Gastrocnemius medialis (tissue), 4 donors: ENCODE results near the gene CCL15. TPM values are rescaled to one million over a fixed set of nuclear protein-coding genes. Genes with fewer than 3 reads are reported as not detected.

Experiments
- ATAC-seq, 2 donors: fragments of 150-250 bp; one replicate each; pipeline ENCODE4 v1.9.1; 2016
- DNase-seq, 2 donors: peaks; one replicate each; pipeline ENCODE4 v3.0.0-alpha.2; 2019
- H3K27ac ChIP-seq, 4 donors: fragments of 200-600 bp; sonication (generic); 1 replicate in 1 of 4; 2 replicates in 3 of 4; pipeline ENCODE4 v1.5.1; 2016 to 2018; ENCODE audit warnings: mild to moderate bottlenecking in 2 of 4, moderate library complexity in 1 of 4
- H3K27me3 ChIP-seq, 3 donors: fragments of 200-600 bp; sonication (generic) in 2 of 3; 1 replicate in 1 of 3; 2 replicates in 2 of 3; pipeline versions ENCODE4 v1.5.1 to v1.6.0; 2016 to 2019; ENCODE audit warnings: mild to moderate bottlenecking in 1 of 3, moderate library complexity in 1 of 3
- H3K36me3 ChIP-seq, 2 donors: fragments of 200-600 bp; sonication (generic) in 1 of 2; one replicate each; pipeline ENCODE4 v1.5.1; 2017 to 2018
- H3K4me1 ChIP-seq, 2 donors: fragments of 200-600 bp; sonication (generic) in 1 of 2; one replicate each; pipeline ENCODE4 v1.5.1; 2016 to 2017; ENCODE audit warnings: mild to moderate bottlenecking in 2 of 2
- H3K4me3 ChIP-seq, 4 donors: fragments of 200-600 bp; sonication (generic) in 3 of 4; 1 replicate in 1 of 4; 2 replicates in 3 of 4; pipeline ENCODE4 v1.5.1; 2016 to 2019; ENCODE audit warnings: mild to moderate bottlenecking in 2 of 4
- H3K9me3 ChIP-seq, 3 donors: fragments of 200-600 bp; sonication (generic) in 2 of 3; 1 replicate in 1 of 3; 2 replicates in 2 of 3; pipeline ENCODE4 v1.5.1; 2016 to 2019
- CTCF ChIP-seq, 5 experiments: fragments of 450-650 bp in 3 of 5; fragments of 200-600 bp in 2 of 5; sonication (generic) in 2 of 5; IDR thresholded peaks in 4 of 5; conservative IDR thresholded peaks in 1 of 5; 1 replicate in 4 of 5; 2 replicates in 1 of 5; pipeline ENCODE4 v1.5.1; 2016 to 2019; ENCODE audit warnings: antibody characterized with exemption in 5 of 5, mild to moderate bottlenecking in 3 of 5, moderate library complexity in 3 of 5
- POLR2A ChIP-seq, 2 donors: fragments of 450-650 bp; IDR thresholded peaks; one replicate each; pipeline ENCODE4 v1.6.1; 2017; ENCODE audit warnings: antibody characterized with exemption in 2 of 2, mild to moderate bottlenecking in 2 of 2, moderate library complexity in 2 of 2
- in situ Hi-C, 4 donors: fragments of 200-750 bp; cut with MboI; loops; one replicate each; pipeline versions ENCODE4 v1.15.0 to v1.8.0; 2017; ENCODE audit warnings: low sequenced_read_pairs in 4 of 4
- intact Hi-C: fragments of 100-400 bp; cut with DNase I; formaldehyde crosslinking; loops from one replicate; pipeline ENCODE4 v1.15.1; 2023; ENCODE audit warnings: low total_unique reads
- total RNA-seq, 4 donors: library from RNA; depleted of rRNA; stranded (reverse); fragments of >200 nt; gene quantifications; one replicate each; pipeline versions ENCODE4 v1.1.0 to v1.2.3, GENCODE V29; 2016

CCL15 gene
- total RNA-seq, 4 donors from 2014 or later: not detected

GRCh38 chr17:35988164-35988563, 13.2 kb downstream of the CCL15 start:
- no peaks in the 10 kb centered on the region for H3K9me3 ChIP-seq
- no peak overlapping the region for H3K27ac ChIP-seq
- in situ Hi-C loops: loop anchor here in 1 of 4 donors (25.0 kb wide), 1 partner anchor 149 kb away; no protein-coding TSS in a partner anchor
- intact Hi-C loops: no loop called here
- no peak overlapping the region for H3K4me3 ChIP-seq
- H3K36me3 ChIP-seq: no peaks in the 10 kb centered on the region
- TF ChIP-seq POLR2A (IDR thresholded peaks at IDR 0.05) (no peak), CTCF (IDR thresholded peaks at IDR 0.05 in 4 of 5, conservative IDR thresholded peaks at IDR 0.05 in 1 of 5) (no peak)
- H3K4me1 ChIP-seq: peaks cover 0 to 3% of the 10 kb centered on the region in 2 donors
- ATAC-seq: no peak
- no peak for DNase-seq
- no peaks in the 10 kb centered on the region for H3K27me3 ChIP-seq

GRCh38 chr17:35986643-35987042, 14.7 kb downstream of the CCL15 start, which contains the start of gene CCL14:
CCL14 (minus strand) TSS chr17:35986729; CDS start chr17:35986649, 80 bp downstream.
- no peak for TF ChIP-seq CTCF (IDR thresholded peaks at IDR 0.05 in 4 of 5, conservative IDR thresholded peaks at IDR 0.05 in 1 of 5)
- TF ChIP-seq POLR2A (IDR thresholded peaks at IDR 0.05): no peak
- H3K27ac ChIP-seq: peak within 1 kb of the TSS in 3 of 4 donors; percentile 14 to 42 (median 27)

GRCh38 chr17:35984140-35984539, 17.2 kb downstream of the CCL15 start:
- H3K4me3 ChIP-seq: no peak overlapping the region
- no peak for TF ChIP-seq CTCF (IDR thresholded peaks at IDR 0.05 in 4 of 5, conservative IDR thresholded peaks at IDR 0.05 in 1 of 5)
- no peak for TF ChIP-seq POLR2A (IDR thresholded peaks at IDR 0.05)
- DNase-seq: no peak
- H3K9me3 ChIP-seq: no peaks in the 10 kb centered on the region
- H3K36me3 ChIP-seq: no peaks in the 10 kb centered on the region
- H3K4me1 ChIP-seq: peaks cover 0 to 3% of the 10 kb centered on the region in 2 donors
- no peaks in the 10 kb centered on the region for H3K27me3 ChIP-seq
- in situ Hi-C loops (loop anchor here in 1 of 4 donors (25.0 kb wide), 1 partner anchor 153 kb away; no protein-coding TSS in a partner anchor), intact Hi-C loops (no loop called here)
- ATAC-seq: no peak
- H3K27ac ChIP-seq: no peak overlapping the region

More at GRCh38 chr17:35986643-35987042, 14.7 kb downstream of the CCL15 start, which contains the start of gene CCL14:
- Histone ChIP-seq H3K4me3 (peak within 1 kb of the TSS; percentile 10 to 37 (median 18)), H3K36me3 (no peaks in the 10 kb centered on the region), H3K9me3 (no peaks in the 10 kb centered on the region), H3K4me1 (peaks cover 0 to 3% of the 10 kb centered on the region in 2 donors), H3K27me3 (no peaks in the 10 kb centered on the region)
- in situ Hi-C loops: loop anchor here in 1 of 4 donors (25.0 kb wide), 1 partner anchor 151 kb away; no protein-coding TSS in a partner anchor
- intact Hi-C loops: no loop called here
- DNase-seq: no peak
- no peak for ATAC-seq

GRCh38 chr17:35982409-35983191, 18.8 kb downstream of the CCL15 start:
- Histone ChIP-seq H3K27ac (no peak overlapping the region), H3K4me3 (no peak overlapping the region), H3K4me1 (peaks cover 0 to 3% of the 10 kb centered on the region in 2 donors), H3K27me3 (no peaks in the 10 kb centered on the region), H3K9me3 (no peaks in the 10 kb centered on the region), H3K36me3 (no peaks in the 10 kb centered on the region)
- ATAC-seq: no peak
- TF ChIP-seq POLR2A (IDR thresholded peaks at IDR 0.05) (no peak), CTCF (IDR thresholded peaks at IDR 0.05 in 4 of 5, conservative IDR thresholded peaks at IDR 0.05 in 1 of 5) (no peak)
- in situ Hi-C loops (loop anchor here in 1 of 4 donors (25.0 kb wide), 1 partner anchor 155 kb away; no protein-coding TSS in a partner anchor), intact Hi-C loops (no loop called here)
- no peak for DNase-seq
